HAP-1 (cell line): ENCODE data around the gene TBC1D10B.
"Not testable (repeated sequence)": the region's sequence is repeated elsewhere in the genome, so short reads cannot be mapped to it uniquely, and the experiment has no call there.

Experiments used
- DNase-seq, 2 experiments: peaks; one replicate each; pipeline ENCODE4 v3.0.0-alpha.2; 2016 to 2020; ENCODE audit warnings: low spot score in 2 of 2
- H3K27me3 ChIP-seq: fragments of 250-450 bp; sonication (Bioruptor Pico); 2 replicates; pipeline ENCODE4 v1.5.1; 2020; ENCODE audit warnings: low read depth, mild to moderate bottlenecking, moderate library complexity
- H3K36me3 ChIP-seq: fragments of 250-450 bp; sonication (Bioruptor Pico); replicated peaks from 2 replicates; pipeline ENCODE4 v1.5.1; 2020; ENCODE audit warnings: mild to moderate bottlenecking
- H3K4me1 ChIP-seq: fragments of 250-450 bp; sonication (Bioruptor Pico); 2 replicates; pipeline ENCODE4 v1.5.1; 2020; ENCODE audit warnings: mild to moderate bottlenecking
- H3K4me3 ChIP-seq: fragments of 250-450 bp; sonication (Bioruptor Pico); 2 replicates; pipeline ENCODE4 v1.5.1; 2020; ENCODE audit warnings: mild to moderate bottlenecking, moderate library complexity
- H3K9me3 ChIP-seq: fragments of 250-450 bp; sonication (Bioruptor Pico); 2 replicates; pipeline ENCODE4 v1.5.1; 2020; ENCODE audit warnings: mild to moderate bottlenecking, moderate library complexity
- in situ Hi-C: fragments of 300-500 bp; cut with MboI; formaldehyde crosslinking; loops from 3 replicates; pipeline ENCODE4 v1.14.3; 2020; ENCODE audit warnings: low sequenced_read_pairs, inconsistent platforms, mixed read lengths

TBC1D10B gene

DNA sequence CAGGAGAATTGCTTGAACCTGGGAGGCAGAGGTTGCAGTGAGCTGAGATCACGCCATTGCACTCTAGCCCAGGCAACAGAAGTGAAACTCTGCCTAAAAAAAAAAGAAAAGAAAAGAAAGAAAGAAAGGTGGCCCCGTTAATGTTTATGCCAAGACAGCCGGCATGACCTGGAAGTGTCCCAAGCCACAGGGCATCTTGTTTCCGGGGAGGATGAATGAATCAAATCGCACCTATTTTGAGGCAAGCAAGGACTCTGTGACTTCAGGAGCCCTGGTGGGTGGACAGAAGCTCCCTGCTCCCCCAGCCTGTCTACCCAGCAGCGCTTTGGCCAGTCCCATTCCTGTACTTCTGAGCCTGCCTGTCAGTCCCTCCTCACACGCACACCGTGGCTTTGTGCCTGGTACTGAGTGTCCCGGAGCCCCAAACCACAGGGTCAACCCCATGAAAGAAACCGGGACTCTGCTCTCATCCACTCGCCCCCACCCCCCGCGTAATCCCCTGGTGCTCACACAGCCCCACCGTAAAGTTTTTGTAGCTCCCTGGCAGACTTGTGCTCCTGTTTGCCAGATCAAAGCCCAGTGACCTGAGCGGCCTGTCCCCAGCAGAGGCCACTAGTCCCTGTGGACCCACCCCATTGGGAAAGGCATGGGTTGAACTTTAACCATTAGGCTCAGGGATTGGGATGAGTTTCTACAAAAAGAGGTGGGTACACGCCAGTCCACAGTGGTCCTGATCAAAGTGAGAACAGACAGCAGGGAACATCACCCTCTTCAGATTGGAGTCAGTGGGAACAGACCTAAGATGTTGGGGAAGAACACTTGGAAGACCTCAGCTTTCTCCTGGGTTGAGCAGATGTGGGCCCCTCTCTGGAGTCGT, 34.5 kb downstream of the TBC1D10B start:
- DNase-seq, result no peak
- in situ Hi-C loops, result no loop called here
- Histone ChIP-seq H3K9me3 (no peaks in the 10 kb centered on the region), H3K36me3 (no peaks in the 10 kb centered on the region), H3K4me3 (peak overlapping the region; percentile 95), H3K4me1 (no peaks in the 10 kb centered on the region), H3K27me3 (no peaks in the 10 kb centered on the region)

- in situ Hi-C loops, H3K36me3 ChIP-seq, H3K27me3 ChIP-seq, H3K4me1 ChIP-seq, H3K9me3 ChIP-seq: not testable (repeated sequence)
- DNase-seq, result peak; percentile 50 to 90
- H3K4me3 ChIP-seq, result peak overlapping the region; percentile 95
These were observed 35.2 kb downstream of the TBC1D10B start for GRCh38 chr16:30335028-30335597.

DNA sequence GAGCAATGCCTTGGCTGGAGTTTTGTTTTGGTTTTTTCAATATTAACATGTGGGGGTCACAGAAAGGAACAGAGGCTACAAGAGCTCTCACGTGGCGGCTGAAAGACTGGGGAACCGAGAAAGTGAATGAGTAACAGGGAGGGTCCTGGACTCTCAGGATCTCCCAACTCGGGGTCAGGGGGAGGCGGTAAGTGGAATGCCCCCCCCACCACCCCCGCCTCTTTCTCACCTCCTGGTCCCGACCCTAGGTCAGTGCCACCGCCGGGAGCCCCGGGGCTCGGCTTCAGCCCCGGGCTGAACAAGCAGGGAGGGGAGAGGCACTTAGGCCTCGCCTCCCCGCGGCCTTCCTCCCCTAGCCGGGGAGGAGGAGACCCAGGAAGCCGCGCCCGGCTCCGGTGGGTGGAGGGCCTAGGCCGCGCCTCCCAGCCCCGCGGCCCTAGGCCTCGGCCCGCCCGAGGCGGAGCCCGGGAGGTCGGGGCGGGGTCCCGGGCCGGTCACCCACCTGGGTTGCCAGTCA, 35.8 kb downstream of the TBC1D10B start:
- H3K9me3 ChIP-seq, H3K36me3 ChIP-seq, H3K27me3 ChIP-seq, in situ Hi-C loops, H3K4me1 ChIP-seq: not testable (repeated sequence)
- peak overlapping the region; percentile 95 for H3K4me3 ChIP-seq
- peak; percentile 54 to 86 for DNase-seq

DNA sequence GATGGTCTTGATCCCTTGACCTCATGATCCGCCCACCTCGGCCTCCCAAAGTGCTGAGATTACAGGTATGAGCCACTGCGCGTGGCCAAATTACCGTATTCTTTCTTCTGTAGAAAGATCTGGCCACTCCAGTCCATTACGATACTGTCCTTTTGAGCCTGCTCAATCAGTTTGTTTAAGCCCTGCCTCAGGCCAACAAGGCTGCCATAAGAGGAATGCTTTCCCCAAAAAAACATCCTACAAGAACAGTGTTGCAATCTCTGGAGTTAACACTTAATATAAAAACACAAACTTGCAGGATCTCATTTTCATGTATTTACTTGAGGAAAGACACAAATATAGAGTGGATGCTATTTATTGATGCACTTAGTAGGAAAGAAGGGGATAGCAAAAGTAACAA, 46.1 kb downstream of the TBC1D10B start:
- DNase-seq, H3K27me3 ChIP-seq, in situ Hi-C loops, H3K36me3 ChIP-seq, H3K4me3 ChIP-seq, H3K9me3 ChIP-seq, H3K4me1 ChIP-seq: not testable (repeated sequence)

DNA sequence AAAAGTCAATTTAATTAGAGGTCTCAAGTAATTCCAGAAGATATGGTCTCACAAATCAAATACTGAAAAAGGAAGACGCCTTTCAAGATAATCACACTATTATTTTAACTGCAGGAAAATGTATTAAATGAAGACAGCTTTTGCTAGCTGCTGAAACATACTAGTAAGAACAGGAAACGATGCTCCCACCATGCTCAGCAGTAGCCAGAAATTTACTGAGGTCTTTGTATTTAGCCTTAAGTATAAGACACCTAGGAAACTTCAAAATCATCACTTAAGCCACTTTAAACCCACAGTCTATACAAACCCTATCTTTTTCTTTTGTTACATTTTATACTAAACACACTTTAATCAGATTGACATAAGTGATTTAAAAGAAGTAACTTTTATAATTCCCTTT, 51.6 kb downstream of the TBC1D10B start:
- H3K36me3 ChIP-seq, H3K9me3 ChIP-seq, H3K4me3 ChIP-seq, H3K27me3 ChIP-seq, H3K4me1 ChIP-seq, DNase-seq, in situ Hi-C loops: not testable (repeated sequence)

GRCh38 chr16:30310937-30311336, 59.4 kb downstream of the TBC1D10B start:
- H3K9me3 ChIP-seq, H3K27me3 ChIP-seq, DNase-seq, in situ Hi-C loops, H3K4me1 ChIP-seq, H3K4me3 ChIP-seq, H3K36me3 ChIP-seq: not testable (repeated sequence)

DNA sequence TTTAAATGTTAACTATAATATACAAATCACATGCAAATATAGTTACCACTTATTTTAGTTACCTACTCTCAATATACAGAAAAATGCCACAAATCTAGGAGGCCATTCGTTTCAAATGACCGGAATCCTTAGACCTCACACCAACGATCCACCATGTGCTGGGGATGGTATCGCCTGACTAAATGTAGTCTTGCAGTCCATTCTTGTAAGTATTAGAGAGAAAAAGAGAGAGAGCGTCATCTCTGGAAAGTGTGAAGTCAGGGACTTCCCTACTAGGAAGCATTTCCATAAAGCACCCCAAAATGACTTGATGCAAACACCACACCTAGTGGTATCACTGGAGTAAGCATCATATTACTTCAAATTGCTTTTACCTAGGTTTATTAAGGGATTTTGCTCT, 61.0 kb downstream of the TBC1D10B start:
- in situ Hi-C loops, H3K36me3 ChIP-seq, H3K27me3 ChIP-seq, DNase-seq, H3K4me3 ChIP-seq, H3K4me1 ChIP-seq, H3K9me3 ChIP-seq: not testable (repeated sequence)
